OCI-LY7 (cell line): ENCODE data around the gene FANCD2.
"Not testable (repeated sequence)": the region's sequence is repeated elsewhere in the genome, so short reads cannot be mapped to it uniquely, and the experiment has no call there.

Experiments
- CTCF ChIP-seq: fragments of 200-600 bp; sonication (generic); conservative IDR thresholded peaks from 2 replicates; pipeline ENCODE4 v1.5.1; 2014; ENCODE audit warnings: mild to moderate bottlenecking, antibody characterized with exemption, low read length, moderate library complexity, mixed read lengths
- EZH2phosphoT487 ChIP-seq: fragments of 200-600 bp; sonication (generic); IDR thresholded peaks from 2 replicates; pipeline ENCODE4 v1.6.1; 2018; ENCODE audit warnings: low read depth, borderline replicate concordance, mild to moderate bottlenecking, mixed run types, antibody characterized with exemption, low read length, moderate library complexity, mixed read lengths

DNA sequence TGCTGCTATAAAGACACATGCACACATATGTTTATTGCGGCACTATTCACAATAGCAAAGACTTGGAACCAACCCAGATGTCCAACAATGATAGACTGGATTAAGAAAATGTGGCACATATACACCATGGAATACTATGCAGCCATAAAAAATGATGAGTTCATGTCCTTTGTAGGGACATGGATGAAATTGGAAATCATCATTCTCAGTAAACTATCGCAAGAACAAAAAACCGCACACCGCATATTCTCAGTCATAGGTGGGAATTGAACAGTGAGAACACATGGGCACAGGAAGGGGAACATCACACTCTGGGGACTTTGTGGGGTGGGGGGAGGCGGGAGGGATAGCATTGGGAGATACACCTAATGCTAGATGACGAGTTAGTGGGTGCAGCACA lies 26.8 kb downstream of the FANCD2 start:
- TF ChIP-seq CTCF, EZH2phosphoT487: not testable (repeated sequence)
